OCI-LY1 (cell line): ENCODE measurements around the gene OR9Q1.

Source experiments
- H2AFZ ChIP-seq: fragments of 200-600 bp; sonication (generic), shearing (Covaris generic); 2 replicates; pipeline ENCODE4 v1.6.0; 2014; ENCODE audit warnings: antibody characterized with exemption, mild to moderate bottlenecking, low read length
- H3F3A ChIP-seq: fragments of 200-600 bp; sonication (generic), shearing (Covaris generic); 2 replicates; pipeline ENCODE4 v1.6.0; 2014; ENCODE audit warnings: mild to moderate bottlenecking, antibody characterized with exemption, low read length, moderate library complexity; ENCODE audit not compliant: insufficient read depth
- H3K27ac ChIP-seq: fragments of 200-600 bp; sonication (generic); 2 replicates; pipeline ENCODE4 v1.5.1; 2014; ENCODE audit warnings: low read length, mixed run types, mild to moderate bottlenecking, low read depth; ENCODE audit not compliant: poor library complexity, severe bottlenecking
- H3K27me3 ChIP-seq: fragments of 200-600 bp; sonication (generic); 2 replicates; pipeline ENCODE4 v1.6.0; 2014; ENCODE audit warnings: antibody characterized with exemption, mild to moderate bottlenecking, low read length, moderate library complexity; ENCODE audit not compliant: insufficient read depth
- H3K36me3 ChIP-seq: fragments of 200-600 bp; sonication (generic); 2 replicates; pipeline ENCODE4 v1.6.1; 2014; ENCODE audit warnings: mild to moderate bottlenecking, antibody characterized with exemption, low read length, moderate library complexity, mixed read lengths; ENCODE audit not compliant: insufficient read depth
- H3K4me1 ChIP-seq: fragments of 200-600 bp; sonication (generic); 2 replicates; pipeline ENCODE4 v1.5.1; 2014; ENCODE audit warnings: mild to moderate bottlenecking, low read length, moderate library complexity; ENCODE audit not compliant: insufficient read depth, severe bottlenecking
- H3K4me2 ChIP-seq: fragments of 200-600 bp; sonication (generic), shearing (Covaris generic); 2 replicates; pipeline ENCODE4 v1.6.1; 2014; ENCODE audit warnings: low read length
- H3K4me3 ChIP-seq: fragments of 200-600 bp; sonication (generic); 2 replicates; pipeline ENCODE4 v1.5.1; 2014; ENCODE audit warnings: low read length, low read depth, mild to moderate bottlenecking, mixed read lengths; ENCODE audit not compliant: poor library complexity, severe bottlenecking
- H3K79me2 ChIP-seq: fragments of 200-600 bp; shearing (Covaris generic); 2 replicates; pipeline ENCODE4 v1.6.1; 2016; ENCODE audit warnings: mixed run types, low read length, mixed read lengths; ENCODE audit not compliant: insufficient read depth
- H3K9ac ChIP-seq: fragments of 200-600 bp; sonication (generic), shearing (Covaris generic); 2 replicates; pipeline ENCODE4 v1.6.1; 2014; ENCODE audit warnings: mild to moderate bottlenecking, low read length, mixed read lengths
- H3K9me2 ChIP-seq: fragments of 200-600 bp; sonication (generic), shearing (Covaris generic); 2 replicates; pipeline ENCODE4 v1.6.1; 2014; ENCODE audit warnings: low read depth, mild to moderate bottlenecking, low read length, mixed read lengths
- H3K9me3 ChIP-seq: fragments of 200-600 bp; shearing (Covaris generic); 2 replicates; pipeline ENCODE4 v1.6.1; 2014; ENCODE audit warnings: low read length, mixed read lengths
- H4K20me1 ChIP-seq: fragments of 200-600 bp; sonication (generic), shearing (Covaris generic); 2 replicates; pipeline ENCODE4 v1.6.0; 2016; ENCODE audit warnings: mild to moderate bottlenecking, low read length; ENCODE audit not compliant: insufficient read depth
- EZH2 ChIP-seq: fragments of 200-600 bp; sonication (generic), shearing (Covaris generic); IDR thresholded peaks from 2 replicates; pipeline ENCODE4 v1.8.0; 2017; ENCODE audit warnings: borderline replicate concordance, mixed run types, mild to moderate bottlenecking, antibody characterized with exemption, low read length, moderate library complexity, mixed read lengths
- TF ChIP-seq, protein P1 (sequence below): fragments of 200-600 bp; sonication (generic), shearing (Covaris generic); IDR thresholded peaks from 2 replicates; pipeline ENCODE4 v1.5.1; 2017; ENCODE audit warnings: mild to moderate bottlenecking, antibody characterized with exemption, low read length, moderate library complexity, mixed read lengths

OR9Q1 gene

DNA sequence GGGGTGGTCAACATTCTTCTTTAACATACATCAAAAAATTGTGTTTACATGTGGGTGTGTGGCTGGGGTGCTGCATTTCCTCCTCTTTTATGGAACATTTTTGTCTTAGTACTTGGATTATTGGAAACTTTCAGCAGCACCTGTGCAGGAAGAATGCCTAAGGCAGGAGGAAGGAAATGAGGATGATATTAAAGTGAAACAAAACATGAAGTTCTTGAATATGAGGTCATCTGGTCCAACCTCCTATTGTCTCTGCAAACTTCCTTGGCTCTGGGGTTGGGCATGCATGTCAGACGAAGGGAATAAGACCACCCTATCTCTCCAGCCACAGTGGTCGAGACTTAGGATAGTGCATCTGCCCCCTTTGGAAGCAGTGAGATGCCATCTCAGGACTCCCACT lies 20.6 kb upstream of the OR9Q1 start:
- H3K9ac ChIP-seq: no peak overlapping the region
- no peaks in the 10 kb centered on the region for H3K27me3 ChIP-seq
- H3K4me1 ChIP-seq: no peaks in the 10 kb centered on the region
- H3F3A ChIP-seq: no peaks in the 10 kb centered on the region
- no peak overlapping the region for H3K4me3 ChIP-seq
- H3K4me2 ChIP-seq: no peak overlapping the region
- H3K79me2 ChIP-seq: no peaks in the 10 kb centered on the region
- H3K9me3 ChIP-seq: no peaks in the 10 kb centered on the region
- H3K36me3 ChIP-seq: no peaks in the 10 kb centered on the region
- H2AFZ ChIP-seq: no peak overlapping the region
- no peaks in the 10 kb centered on the region for H4K20me1 ChIP-seq
- no peaks in the 10 kb centered on the region for H3K9me2 ChIP-seq
- TF ChIP-seq, protein P1, sequence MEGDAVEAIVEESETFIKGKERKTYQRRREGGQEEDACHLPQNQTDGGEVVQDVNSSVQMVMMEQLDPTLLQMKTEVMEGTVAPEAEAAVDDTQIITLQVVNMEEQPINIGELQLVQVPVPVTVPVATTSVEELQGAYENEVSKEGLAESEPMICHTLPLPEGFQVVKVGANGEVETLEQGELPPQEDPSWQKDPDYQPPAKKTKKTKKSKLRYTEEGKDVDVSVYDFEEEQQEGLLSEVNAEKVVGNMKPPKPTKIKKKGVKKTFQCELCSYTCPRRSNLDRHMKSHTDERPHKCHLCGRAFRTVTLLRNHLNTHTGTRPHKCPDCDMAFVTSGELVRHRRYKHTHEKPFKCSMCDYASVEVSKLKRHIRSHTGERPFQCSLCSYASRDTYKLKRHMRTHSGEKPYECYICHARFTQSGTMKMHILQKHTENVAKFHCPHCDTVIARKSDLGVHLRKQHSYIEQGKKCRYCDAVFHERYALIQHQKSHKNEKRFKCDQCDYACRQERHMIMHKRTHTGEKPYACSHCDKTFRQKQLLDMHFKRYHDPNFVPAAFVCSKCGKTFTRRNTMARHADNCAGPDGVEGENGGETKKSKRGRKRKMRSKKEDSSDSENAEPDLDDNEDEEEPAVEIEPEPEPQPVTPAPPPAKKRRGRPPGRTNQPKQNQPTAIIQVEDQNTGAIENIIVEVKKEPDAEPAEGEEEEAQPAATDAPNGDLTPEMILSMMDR: no peak
- no peak for TF ChIP-seq EZH2
- H3K27ac ChIP-seq: no peak overlapping the region

DNA sequence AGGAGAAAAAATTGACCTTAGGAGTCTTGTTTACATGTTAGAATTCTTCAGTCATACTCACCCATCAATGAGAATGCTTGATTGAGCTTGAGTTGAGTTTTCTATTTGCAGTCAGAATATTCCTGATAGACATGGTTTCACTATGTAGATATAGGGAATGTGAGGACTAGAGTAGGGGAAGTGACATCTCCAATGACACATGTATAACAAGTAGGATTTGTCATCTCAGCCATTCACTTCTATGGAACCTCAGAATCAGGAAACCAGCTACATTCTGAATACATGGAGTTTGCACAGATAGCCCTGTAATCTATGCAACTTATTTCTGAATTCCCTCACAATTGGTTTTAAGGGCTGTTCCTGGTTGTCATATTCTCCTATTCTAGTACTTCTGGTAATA lies 20.1 kb upstream of the OR9Q1 start:
- no peaks in the 10 kb centered on the region for H3K79me2 ChIP-seq
- H3F3A ChIP-seq: no peaks in the 10 kb centered on the region
- no peaks in the 10 kb centered on the region for H3K36me3 ChIP-seq
- no peak overlapping the region for H3K9ac ChIP-seq
- no peaks in the 10 kb centered on the region for H3K9me2 ChIP-seq
- no peaks in the 10 kb centered on the region for H3K27me3 ChIP-seq
- no peak overlapping the region for H3K4me2 ChIP-seq
- no peak overlapping the region for H3K4me3 ChIP-seq
- H3K4me1 ChIP-seq: no peaks in the 10 kb centered on the region
- H4K20me1 ChIP-seq: no peaks in the 10 kb centered on the region
- no peak overlapping the region for H3K27ac ChIP-seq
- no peak for TF ChIP-seq EZH2
- TF ChIP-seq, protein P1: no peak
- no peak overlapping the region for H2AFZ ChIP-seq
- no peaks in the 10 kb centered on the region for H3K9me3 ChIP-seq

DNA sequence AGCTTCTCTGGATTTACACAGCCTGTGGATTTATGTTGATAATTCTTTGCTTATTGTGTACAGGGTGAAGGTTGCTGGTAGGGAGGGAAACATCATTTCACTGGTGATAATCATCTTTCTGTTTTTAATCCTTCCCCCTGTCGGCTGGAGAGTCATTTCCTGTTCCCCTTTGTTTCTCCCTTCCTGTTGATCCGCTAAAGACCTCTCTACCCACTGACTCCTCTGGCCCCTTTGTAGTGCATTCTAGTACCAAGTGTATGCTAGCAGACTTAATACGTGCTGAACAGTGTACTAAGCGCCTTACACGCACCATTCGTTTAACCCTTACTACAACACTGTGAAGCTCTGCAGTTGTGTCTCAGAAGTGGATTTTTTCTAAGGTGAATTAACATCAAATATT lies 19.0 kb upstream of the OR9Q1 start:
- TF ChIP-seq, protein P1: no peak
- TF ChIP-seq EZH2: no peak
- H3K9ac ChIP-seq: no peak overlapping the region
- no peak overlapping the region for H3K4me3 ChIP-seq
- H3F3A ChIP-seq: no peaks in the 10 kb centered on the region
- no peaks in the 10 kb centered on the region for H3K79me2 ChIP-seq
- H3K4me1 ChIP-seq: no peaks in the 10 kb centered on the region
- no peak overlapping the region for H2AFZ ChIP-seq
- no peaks in the 10 kb centered on the region for H4K20me1 ChIP-seq
- no peaks in the 10 kb centered on the region for H3K36me3 ChIP-seq
- no peaks in the 10 kb centered on the region for H3K27me3 ChIP-seq
- no peaks in the 10 kb centered on the region for H3K9me3 ChIP-seq
- no peaks in the 10 kb centered on the region for H3K9me2 ChIP-seq
- H3K27ac ChIP-seq: no peak overlapping the region
- H3K4me2 ChIP-seq: no peak overlapping the region
